Activated CD4-positive, alpha-beta T cell treated with anti-CD3 and anti-CD28 coated beads for 36 hours (primary cell): ENCODE data around the gene MAP4K3. TPM values are rescaled to one million over a fixed set of nuclear protein-coding genes. Genes with fewer than 3 reads are reported as not detected.

Experiments
- ATAC-seq: fragments of 200-7000 bp; cut with Tn5 transposase; one replicate; pipeline ENCODE4 v1.10.0; 2021; ENCODE audit warnings: mild to moderate bottlenecking, moderate library complexity
- CTCF ChIA-PET: fragments of 350-600 bp; sonication (Branson Sonifier 250); formaldehyde crosslinking; loops from one replicate; lab custom pipeline; 2021; ENCODE audit warnings: antibody characterized with exemption; lab: Charles Lee
- POLR2A ChIA-PET: fragments of 350-600 bp; sonication (Branson Sonifier 250); formaldehyde crosslinking; loops from one replicate; lab custom pipeline; 2021; ENCODE audit warnings: antibody characterized with exemption, inconsistent platforms; lab: Charles Lee
- DNase-seq: peaks from one replicate; pipeline ENCODE4 v3.0.0-alpha.2; 2020
- H3K27ac Mint-ChIP-seq: one replicate; pipeline ENCODE4 v1.8.0; 2021; ENCODE audit warnings: mixed read lengths
- H3K27me3 Mint-ChIP-seq: one replicate; pipeline ENCODE4 v1.8.0; 2021; ENCODE audit warnings: mixed read lengths
- H3K36me3 Mint-ChIP-seq: one replicate; pipeline ENCODE4 v1.8.0; 2021; ENCODE audit warnings: low read depth, mixed read lengths
- H3K4me1 Mint-ChIP-seq: one replicate; pipeline ENCODE4 v1.8.0; 2021; ENCODE audit warnings: mixed read lengths
- H3K4me3 Mint-ChIP-seq: one replicate; pipeline ENCODE4 v1.8.0; 2021; ENCODE audit warnings: mild to moderate bottlenecking, moderate library complexity, mixed read lengths
- H3K9me3 Mint-ChIP-seq: one replicate; pipeline ENCODE4 v1.8.0; 2021; ENCODE audit warnings: low read depth, mixed read lengths
- intact Hi-C, 2 experiments: fragments of 100-400 bp; cut with DNase I in 1 of 2; cut with micrococcal nuclease in 1 of 2; formaldehyde crosslinking; loops; one replicate each; pipeline versions ENCODE4 v1.14.2 to v1.15.1; 2022 to 2024; cut with DNase I, micrococcal nuclease
- total RNA-seq, 2 experiments: library from RNA; stranded (reverse); gene quantifications; one replicate each; pipeline ENCODE4 v1.2.3, GENCODE V29; 2021

The MAP4K3 gene
- total RNA-seq, 2 experiments from 2014 or later = 8.1 to 11.8 TPM

DNA sequence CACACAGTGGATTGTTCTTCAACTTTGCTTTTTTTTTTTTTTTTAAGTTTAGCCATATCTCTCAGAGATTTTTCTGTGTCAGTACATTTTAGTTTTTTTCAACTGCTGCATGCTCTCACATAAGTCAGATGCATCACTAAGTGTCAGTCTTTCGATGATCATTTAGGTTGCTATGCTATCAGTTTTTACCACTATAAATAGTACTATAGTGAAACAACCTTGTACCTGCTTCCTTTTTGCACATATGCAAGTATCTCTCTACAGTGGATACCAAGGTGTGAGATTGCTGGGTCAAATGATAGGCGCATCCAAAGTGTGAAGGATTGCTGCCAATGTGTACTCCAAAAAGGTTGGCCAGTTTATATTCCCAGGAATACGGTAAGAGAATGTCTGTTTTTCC is 33.5 kb upstream of the MAP4K3 start:
- intact Hi-C loops = no loop called here
- Mint-ChIP-seq H3K4me1 (peaks cover 36% of the 10 kb centered on the region), H3K27me3 (no peaks in the 10 kb centered on the region), H3K27ac (no peak overlapping the region), H3K36me3 (peaks cover 1% of the 10 kb centered on the region), H3K9me3 (no peaks in the 10 kb centered on the region), H3K4me3 (no peak overlapping the region)
- ChIA-PET CTCF (no interaction called here), POLR2A (no interaction called here)
- DNase-seq (no peak), ATAC-seq (no peak)

- Mint-ChIP-seq H3K36me3 (peaks cover 1% of the 10 kb centered on the region), H3K4me3 (no peak overlapping the region), H3K27ac (no peak overlapping the region), H3K9me3 (no peaks in the 10 kb centered on the region), H3K27me3 (no peaks in the 10 kb centered on the region), H3K4me1 (peaks cover 36% of the 10 kb centered on the region)
- DNase-seq = peak; percentile 43
- ChIA-PET CTCF (interaction anchor here (0.6 to 0.9 kb wide), 2 partner anchors 22 to 32 kb away, joined by 4 read pairs; no protein-coding TSS in a partner anchor), POLR2A (no interaction called here)
- intact Hi-C loops = loop anchor here in 1 of 2 experiments (2.0 kb wide), 1 partner anchor 43 kb away; no protein-coding TSS in a partner anchor
- ATAC-seq = peak; percentile 63
These were observed 32.7 kb upstream of the MAP4K3 start for GRCh38 chr2:39469807-39470206.

DNA sequence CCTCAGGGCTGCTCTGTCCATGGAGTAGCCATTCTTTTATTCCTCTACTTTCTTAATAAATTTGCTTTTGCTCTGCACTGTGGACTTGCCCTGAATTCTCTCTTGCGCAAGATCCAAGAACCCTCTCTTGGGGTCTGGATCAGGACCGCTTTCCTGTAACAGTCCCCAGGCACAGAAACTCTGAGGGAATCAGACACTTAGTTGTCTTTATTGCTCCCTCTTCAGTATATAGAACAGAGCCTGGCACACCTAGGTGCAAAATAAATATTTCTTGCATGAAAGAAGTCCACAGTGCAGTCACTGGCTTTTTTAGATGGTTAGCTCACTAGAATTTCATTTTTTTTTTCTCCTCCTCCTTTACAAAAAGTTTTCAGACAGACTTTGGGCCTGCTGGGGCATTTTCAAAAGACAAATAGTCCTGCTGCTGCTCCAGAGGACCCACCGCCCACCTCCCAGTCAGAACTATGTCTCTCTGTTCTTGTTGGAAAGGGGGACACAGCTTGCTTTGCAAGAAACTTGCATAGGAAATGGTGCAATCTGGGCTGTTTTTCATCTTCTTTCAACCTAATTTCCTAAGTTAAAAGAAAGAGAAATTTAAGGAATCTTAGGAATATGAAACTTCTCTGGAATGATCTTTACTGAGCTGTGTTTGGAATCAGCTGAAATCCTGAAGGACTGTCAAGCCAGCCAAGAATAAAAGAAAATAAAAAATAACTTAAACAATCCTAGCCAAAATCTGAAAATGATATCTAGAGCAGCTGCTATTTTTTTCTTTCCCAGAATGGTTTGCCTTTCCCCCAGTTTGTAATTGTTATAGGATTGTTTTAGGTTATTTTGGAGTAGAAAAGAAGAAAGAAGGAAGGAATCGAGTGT is 31.7 kb upstream of the MAP4K3 start:
- Mint-ChIP-seq H3K4me3 (no peak overlapping the region), H3K36me3 (no peaks in the 10 kb centered on the region), H3K9me3 (no peaks in the 10 kb centered on the region), H3K27me3 (no peaks in the 10 kb centered on the region), H3K4me1 (peaks cover 36% of the 10 kb centered on the region), H3K27ac (no peak overlapping the region)
- POLR2A ChIA-PET = interaction anchor here (0.6 kb wide), 1 partner anchor 1410 kb away, joined by 3 read pairs; no protein-coding TSS in a partner anchor
- ATAC-seq (no peak), DNase-seq (no peak)
- CTCF ChIA-PET = interaction anchor here (0.9 to 1.6 kb wide), 2 partner anchors 16 to 69 kb away, joined by 3 read pairs; no protein-coding TSS in a partner anchor
- intact Hi-C loops = loop anchor here in 1 of 2 experiments (1.0 to 2.0 kb wide), 2 partner anchors 23 to 44 kb away; no protein-coding TSS in a partner anchor

- Mint-ChIP-seq H3K27me3 (no peaks in the 10 kb centered on the region), H3K4me3 (no peak overlapping the region), H3K36me3 (no peaks in the 10 kb centered on the region), H3K9me3 (no peaks in the 10 kb centered on the region), H3K27ac (no peak overlapping the region), H3K4me1 (peaks cover 34% of the 10 kb centered on the region)
- intact Hi-C loops = loop anchor here in 1 of 2 experiments (2.0 kb wide), 1 partner anchor 28 kb away; no protein-coding TSS in a partner anchor
- ATAC-seq = no peak
- ChIA-PET POLR2A (no interaction called here), CTCF (interaction anchor here (1.3 kb wide), 1 partner anchor 18 kb away, joined by 3 read pairs; no protein-coding TSS in a partner anchor)
- no peak for DNase-seq
These were observed 29.2 kb upstream of the MAP4K3 start for GRCh38 chr2:39466311-39466710.

GRCh38 chr2:39464864-39465263 is 27.8 kb upstream of the MAP4K3 start:
- ATAC-seq (no peak), DNase-seq (no peak)
- no peak overlapping the region for H3K4me3 Mint-ChIP-seq
- ChIA-PET CTCF (interaction anchor here (1.3 kb wide), 1 partner anchor 20 kb away, joined by 3 read pairs; no protein-coding TSS in a partner anchor), POLR2A (interaction anchor here (0.6 kb wide), 1 partner anchor 28 kb away, joined by 6 read pairs; no protein-coding TSS in a partner anchor)
- H3K9me3 Mint-ChIP-seq = no peaks in the 10 kb centered on the region
- intact Hi-C loops = no loop called here
- no peaks in the 10 kb centered on the region for H3K36me3 Mint-ChIP-seq
- H3K27ac Mint-ChIP-seq = no peak overlapping the region
- no peaks in the 10 kb centered on the region for H3K27me3 Mint-ChIP-seq
- peaks cover 25% of the 10 kb centered on the region for H3K4me1 Mint-ChIP-seq

GRCh38 chr2:39455826-39456225 is 18.7 kb upstream of the MAP4K3 start:
- Mint-ChIP-seq H3K27me3 (no peaks in the 10 kb centered on the region), H3K9me3 (peaks cover 5% of the 10 kb centered on the region), H3K4me3 (no peak overlapping the region), H3K4me1 (peaks cover 5% of the 10 kb centered on the region), H3K27ac (no peak overlapping the region), H3K36me3 (peaks cover 15% of the 10 kb centered on the region)
- POLR2A ChIA-PET = no interaction called here
- intact Hi-C loops = no loop called here
- DNase-seq (no peak), ATAC-seq (no peak)
- CTCF ChIA-PET = interaction anchor here (0.7 kb wide), 1 partner anchor 273 kb away, joined by 3 read pairs; no protein-coding TSS in a partner anchor

- Mint-ChIP-seq H3K27me3 (no peaks in the 10 kb centered on the region), H3K27ac (no peak overlapping the region), H3K9me3 (no peaks in the 10 kb centered on the region), H3K4me1 (peaks cover 5% of the 10 kb centered on the region), H3K4me3 (no peak overlapping the region), H3K36me3 (peaks cover 13% of the 10 kb centered on the region)
- ChIA-PET CTCF (interaction anchor here (0.9 kb wide), 1 partner anchor 85 kb away, joined by 3 read pairs; no protein-coding TSS in a partner anchor), POLR2A (no interaction called here)
- ATAC-seq = no peak
- no peak for DNase-seq
- intact Hi-C loops = no loop called here
These were observed 15.3 kb upstream of the MAP4K3 start for GRCh38 chr2:39452396-39452795.

GRCh38 chr2:39451954-39452353 is 14.9 kb upstream of the MAP4K3 start:
- intact Hi-C loops = no loop called here
- H3K9me3 Mint-ChIP-seq = no peaks in the 10 kb centered on the region
- H3K27ac Mint-ChIP-seq = no peak overlapping the region
- ATAC-seq = no peak
- H3K4me3 Mint-ChIP-seq = no peak overlapping the region
- ChIA-PET CTCF (interaction anchor here (0.9 kb wide), 1 partner anchor 85 kb away, joined by 3 read pairs; no protein-coding TSS in a partner anchor), POLR2A (no interaction called here)
- no peaks in the 10 kb centered on the region for H3K27me3 Mint-ChIP-seq
- peaks cover 5% of the 10 kb centered on the region for H3K4me1 Mint-ChIP-seq
- DNase-seq = no peak
- peaks cover 13% of the 10 kb centered on the region for H3K36me3 Mint-ChIP-seq

DNA sequence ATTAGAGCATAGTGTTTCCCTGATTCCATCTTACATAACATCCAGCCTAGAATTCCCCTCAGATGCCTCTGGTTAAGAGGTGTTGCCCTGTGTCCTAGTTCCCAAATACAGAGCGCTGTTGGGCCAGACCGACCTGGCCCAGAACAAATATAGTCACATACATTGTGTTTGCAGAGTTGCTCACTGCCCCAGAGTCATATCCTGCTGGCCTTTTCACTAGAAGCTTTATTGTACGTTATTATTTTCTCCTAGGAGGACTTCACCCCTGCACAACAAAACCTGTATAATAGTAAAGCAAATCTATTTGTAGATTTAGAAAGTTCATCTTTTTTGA is 11.1 kb upstream of the MAP4K3 start:
- no peak for DNase-seq
- no peaks in the 10 kb centered on the region for H3K27me3 Mint-ChIP-seq
- intact Hi-C loops = no loop called here
- H3K27ac Mint-ChIP-seq = no peak overlapping the region
- ChIA-PET CTCF (no interaction called here), POLR2A (no interaction called here)
- H3K9me3 Mint-ChIP-seq = peaks cover 3% of the 10 kb centered on the region
- H3K36me3 Mint-ChIP-seq = peaks cover 11% of the 10 kb centered on the region
- no peak overlapping the region for H3K4me3 Mint-ChIP-seq
- no peak for ATAC-seq
- peaks cover 5% of the 10 kb centered on the region for H3K4me1 Mint-ChIP-seq

DNA sequence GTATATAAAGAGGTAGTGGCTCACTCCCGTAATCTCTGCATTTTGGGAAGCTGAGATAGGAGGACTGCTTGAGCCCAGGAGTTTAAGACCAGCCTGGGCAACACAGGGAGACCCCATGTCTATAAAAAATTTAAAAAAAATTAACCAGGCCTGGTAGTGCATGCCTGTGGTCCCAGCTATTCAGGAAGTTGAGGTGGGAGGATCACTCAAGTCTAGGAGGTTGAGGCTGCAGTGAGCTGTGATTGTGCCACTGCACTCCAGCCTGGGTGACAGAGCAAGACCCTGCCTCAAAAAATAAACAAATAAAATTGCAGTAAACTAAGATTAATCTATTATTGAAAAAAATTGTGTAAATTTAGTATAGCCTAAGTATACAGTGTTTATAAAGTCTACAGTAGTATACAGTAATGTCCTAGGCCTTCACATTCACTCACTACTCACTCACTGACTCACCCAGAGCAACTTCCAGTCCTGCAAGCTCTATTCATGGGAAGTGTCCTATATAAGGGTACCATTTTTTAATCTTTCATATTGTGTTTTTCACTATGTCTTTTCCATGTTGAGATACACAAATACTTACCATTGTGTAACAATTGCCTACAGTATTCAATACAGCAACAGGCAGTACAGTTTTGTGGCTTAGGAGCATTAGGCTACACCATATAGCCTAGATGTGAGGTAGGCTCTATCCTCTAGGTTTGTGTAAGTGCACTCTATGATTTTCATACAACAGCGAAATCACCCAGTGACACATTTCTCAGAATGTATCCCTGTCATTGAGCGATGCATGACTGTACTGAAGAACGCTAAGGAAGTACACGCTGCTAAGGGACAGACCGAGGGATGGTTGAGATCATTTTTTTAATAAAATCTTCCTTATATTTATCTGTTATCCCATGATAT is 10.4 kb upstream of the MAP4K3 start:
- no peak overlapping the region for H3K4me3 Mint-ChIP-seq
- DNase-seq (no peak), ATAC-seq (peak; percentile 47)
- H3K27me3 Mint-ChIP-seq = no peaks in the 10 kb centered on the region
- POLR2A ChIA-PET = interaction anchor here (0.7 kb wide), 1 partner anchor 261 kb away, joined by 3 read pairs; no protein-coding TSS in a partner anchor
- intact Hi-C loops = no loop called here
- peaks cover 17% of the 10 kb centered on the region for H3K36me3 Mint-ChIP-seq
- no peak overlapping the region for H3K27ac Mint-ChIP-seq
- CTCF ChIA-PET = no interaction called here
- H3K4me1 Mint-ChIP-seq = peaks cover 5% of the 10 kb centered on the region
- peaks cover 8% of the 10 kb centered on the region for H3K9me3 Mint-ChIP-seq

GRCh38 chr2:39445934-39446333 is 8.8 kb upstream of the MAP4K3 start:
- Mint-ChIP-seq H3K9me3 (peaks cover 12% of the 10 kb centered on the region), H3K4me3 (no peak overlapping the region), H3K4me1 (peaks cover 2% of the 10 kb centered on the region), H3K36me3 (peaks cover 20% of the 10 kb centered on the region), H3K27me3 (no peaks in the 10 kb centered on the region), H3K27ac (no peak overlapping the region)
- DNase-seq (no peak), ATAC-seq (no peak)
- intact Hi-C loops = no loop called here
- POLR2A ChIA-PET = no interaction called here
- CTCF ChIA-PET = no interaction called here
